Hepatocyte (in vitro differentiated cells): ENCODE data around the gene C6orf47. TPM values are rescaled to one million over a fixed set of nuclear protein-coding genes. Genes with fewer than 3 reads are reported as not detected.

ENCODE experiments used
- DNase-seq: peaks from one replicate; pipeline ENCODE4 v3.0.0-alpha.2; 2016; ENCODE audit warnings: low spot score
- H2AFZ ChIP-seq: fragments of 200-600 bp; sonication (generic); 2 replicates; pipeline ENCODE4 v1.6.0; 2016; ENCODE audit warnings: antibody characterized with exemption, mild to moderate bottlenecking
- H3K27ac ChIP-seq: fragments of 200-600 bp; sonication (generic); 2 replicates; pipeline ENCODE4 v1.5.1; 2016; ENCODE audit warnings: mild to moderate bottlenecking
- H3K27me3 ChIP-seq: fragments of 200-600 bp; sonication (generic); 2 replicates; pipeline ENCODE4 v1.6.1; 2016
- H3K36me3 ChIP-seq: fragments of 200-600 bp; sonication (generic); replicated peaks from 2 replicates; pipeline ENCODE4 v1.5.1; 2016; ENCODE audit warnings: low read depth; ENCODE audit not compliant: insufficient read depth
- H3K4me1 ChIP-seq: fragments of 200-600 bp; sonication (generic); 2 replicates; pipeline ENCODE4 v1.5.1; 2016; ENCODE audit warnings: mild to moderate bottlenecking, moderate library complexity; ENCODE audit not compliant: insufficient read depth
- H3K4me2 ChIP-seq: fragments of 200-600 bp; sonication (generic); 2 replicates; pipeline ENCODE4 v1.6.0; 2016
- H3K4me3 ChIP-seq: fragments of 200-600 bp; sonication (generic); 2 replicates; pipeline ENCODE4 v1.5.1; 2016; ENCODE audit warnings: mild to moderate bottlenecking
- H3K79me2 ChIP-seq: fragments of 200-600 bp; sonication (generic); 2 replicates; pipeline ENCODE4 v1.6.0; 2017; ENCODE audit warnings: mild to moderate bottlenecking
- H3K9me2 ChIP-seq: fragments of 200-600 bp; sonication (generic); replicated peaks from 2 replicates; pipeline ENCODE4 v1.6.0; 2017; ENCODE audit warnings: mild to moderate bottlenecking; ENCODE audit not compliant: insufficient read depth
- H3K9me3 ChIP-seq: fragments of 200-600 bp; sonication (generic); 2 replicates; pipeline ENCODE4 v1.5.1; 2016; ENCODE audit warnings: low read depth, mild to moderate bottlenecking
- H4K20me1 ChIP-seq: fragments of 200-600 bp; sonication (generic); 2 replicates; pipeline ENCODE4 v1.6.0; 2016; ENCODE audit warnings: mild to moderate bottlenecking; ENCODE audit not compliant: insufficient read depth, poor library complexity, severe bottlenecking
- CTCF ChIP-seq: fragments of 200-600 bp; sonication (generic); IDR thresholded peaks from 2 replicates; pipeline ENCODE4 v1.5.1; 2016; ENCODE audit warnings: antibody characterized with exemption, mild to moderate bottlenecking; ENCODE audit not compliant: poor library complexity
- EZH2 ChIP-seq: fragments of 200-600 bp; sonication (generic); IDR thresholded peaks from 2 replicates; pipeline ENCODE4 v1.6.1; 2016; ENCODE audit warnings: antibody characterized with exemption, mild to moderate bottlenecking, borderline replicate concordance
- EZH2phosphoT487 ChIP-seq: fragments of 200-600 bp; sonication (generic); IDR thresholded peaks from one replicate; pipeline ENCODE4 v1.6.1; 2018; ENCODE audit warnings: antibody characterized with exemption, mild to moderate bottlenecking, low read depth, moderate library complexity; ENCODE audit not compliant: unreplicated experiment, severe bottlenecking
- WGBS: methylation state at CpG from one replicate; pipeline ENCODE4 v1.1.6; 2016; ENCODE audit warnings: low lambda C conversion rate; ENCODE audit errors: missing lambda C conversion rate; 5-methylcytosine and 5-hydroxymethylcytosine counted together
- polyA plus RNA-seq: library from polyadenylated mRNA; unstranded; fragments of >200 nt; fragmentation: Nextera tagmentation; extraction: Ambion mirVana; gene quantifications from 2 replicates; pipeline ENCODE4 v1.2.1, GENCODE V29; 2016
- total RNA-seq: library from RNA; depleted of rRNA; stranded (reverse); fragments of >200 nt; gene quantifications from 2 replicates; pipeline ENCODE4 v1.2.3, GENCODE V29; 2014

Gene C6orf47
- total and polyA plus RNA-seq, 2 experiments from 2014 or later, result 23.3 to 25.4 TPM

GRCh38 chr6:31691078-31691463 lies 30.5 kb upstream of the C6orf47 start:
- H3K4me1 ChIP-seq, result peaks cover 6% of the 10 kb centered on the region
- no peaks in the 10 kb centered on the region for H3K9me2 ChIP-seq
- no peak for DNase-seq
- H3K4me2 ChIP-seq, result peak overlapping the region; percentile 61
- no peak overlapping the region for H2AFZ ChIP-seq
- H4K20me1 ChIP-seq, result no peaks in the 10 kb centered on the region
- TF ChIP-seq EZH2phosphoT487 (no peak), CTCF (no peak), EZH2 (no peak)
- no peaks in the 10 kb centered on the region for H3K79me2 ChIP-seq
- 89% methylated on average over 6 of the region's 6 CpGs for WGBS
- H3K36me3 ChIP-seq, result no peaks in the 10 kb centered on the region
- H3K27me3 ChIP-seq, result no peaks in the 10 kb centered on the region
- H3K9me3 ChIP-seq, result no peaks in the 10 kb centered on the region
- peak overlapping the region; percentile 94 for H3K27ac ChIP-seq
- H3K4me3 ChIP-seq, result no peak overlapping the region

GRCh38 chr6:31690231-31691077 lies 29.9 kb upstream of the C6orf47 start:
- Histone ChIP-seq H3K79me2 (no peaks in the 10 kb centered on the region), H3K4me2 (peak overlapping the region; percentile 62), H3K4me1 (peaks cover 6% of the 10 kb centered on the region), H3K9me3 (no peaks in the 10 kb centered on the region), H3K36me3 (no peaks in the 10 kb centered on the region), H3K4me3 (no peak overlapping the region), H2AFZ (no peak overlapping the region), H3K9me2 (no peaks in the 10 kb centered on the region), H3K27me3 (no peaks in the 10 kb centered on the region), H4K20me1 (no peaks in the 10 kb centered on the region), H3K27ac (peak overlapping the region; percentile 94)
- TF ChIP-seq EZH2 (no peak), EZH2phosphoT487 (no peak), CTCF (no peak)
- DNase-seq, result peak; percentile 79
- WGBS, result 51% methylated on average over 10 of the region's 10 CpGs

- TF ChIP-seq EZH2, result no peak
- TF ChIP-seq CTCF, result no peak
- no peak for TF ChIP-seq EZH2phosphoT487
- H3K27ac ChIP-seq, result peak overlapping the region; percentile 94
- H3K27me3 ChIP-seq, result no peaks in the 10 kb centered on the region
- H2AFZ ChIP-seq, result no peak overlapping the region
- WGBS, result 77% methylated on average over 8 of the region's 11 CpGs
- no peaks in the 10 kb centered on the region for H3K79me2 ChIP-seq
- DNase-seq, result no peak
- no peaks in the 10 kb centered on the region for H4K20me1 ChIP-seq
- no peaks in the 10 kb centered on the region for H3K36me3 ChIP-seq
- no peak overlapping the region for H3K4me3 ChIP-seq
- H3K9me3 ChIP-seq, result no peaks in the 10 kb centered on the region
- peak overlapping the region; percentile 62 for H3K4me2 ChIP-seq
- no peaks in the 10 kb centered on the region for H3K9me2 ChIP-seq
- peaks cover 6% of the 10 kb centered on the region for H3K4me1 ChIP-seq
Observed at GRCh38 chr6:31689249-31690110, 28.9 kb upstream of the C6orf47 start.
